PC-3 (cell line): ENCODE measurements around the gene PRKAR1B. TPM values are rescaled to one million over a fixed set of nuclear protein-coding genes. Genes with fewer than 3 reads are reported as not detected.

Experiments used
- ATAC-seq: fragments of 200-7000 bp; cut with Tn5 transposase; 2 replicates; pipeline ENCODE4 v1.9.1; 2020; ENCODE audit warnings: mild to moderate bottlenecking, moderate library complexity
- BruUV-seq: library from RNA; stranded (reverse); fragments of 400-500 nt; replicated peaks from 2 replicates; lab custom pipeline; 2021; lab: Mats Ljungman, UMichigan
- CTCF ChIA-PET: fragments of 300-600 bp; sonication (Branson Sonifier 250); formaldehyde crosslinking; loops from one replicate; lab custom pipeline; 2022; ENCODE audit warnings: antibody characterized with exemption; lab: Charles Lee
- POLR2A ChIA-PET: fragments of 300-600 bp; sonication (Branson Sonifier 250); formaldehyde crosslinking; loops from one replicate; lab custom pipeline; 2022; ENCODE audit warnings: antibody characterized with exemption; ENCODE audit not compliant: unreplicated experiment; lab: Charles Lee
- DNase-seq: peaks from one replicate; pipeline ENCODE4 v3.0.0-alpha.2; 2015
- H2AFZ ChIP-seq: fragments of 300-600 bp; sonication (generic); 2 replicates; pipeline ENCODE4 v1.6.0; 2016; ENCODE audit warnings: antibody characterized with exemption, low read length
- H3F3A ChIP-seq: fragments of 300-600 bp; sonication (generic); one replicate; pipeline ENCODE4 v1.6.0; 2017; ENCODE audit warnings: antibody characterized with exemption, low read length, control low read depth, mild to moderate bottlenecking; ENCODE audit not compliant: unreplicated experiment
- H3K27ac ChIP-seq: fragments of 300-600 bp; sonication (generic); 2 replicates; pipeline ENCODE4 v1.5.1; 2016; ENCODE audit warnings: mild to moderate bottlenecking, low read length
- H3K27me3 ChIP-seq: fragments of 300-600 bp; sonication (generic); 2 replicates; pipeline ENCODE4 v1.6.1; 2016; ENCODE audit warnings: low read length, mixed read lengths
- H3K36me3 ChIP-seq: fragments of 300-600 bp; sonication (generic); 2 replicates; pipeline ENCODE4 v1.6.1; 2016; ENCODE audit warnings: low read depth, mixed run types, low read length, mixed read lengths
- H3K4me1 ChIP-seq: fragments of 300-600 bp; sonication (generic); 2 replicates; pipeline ENCODE4 v1.5.1; 2016; ENCODE audit warnings: low read length; ENCODE audit not compliant: insufficient read depth
- H3K4me2 ChIP-seq: fragments of 300-600 bp; sonication (generic); 2 replicates; pipeline ENCODE4 v1.6.0; 2016; ENCODE audit warnings: low read length
- H3K4me3 ChIP-seq: fragments of 300-600 bp; sonication (generic); 2 replicates; pipeline ENCODE4 v1.5.1; 2016; ENCODE audit warnings: mild to moderate bottlenecking, low read length, mixed read lengths
- H3K79me2 ChIP-seq: fragments of 300-600 bp; sonication (generic); 2 replicates; pipeline ENCODE4 v1.6.1; 2017; ENCODE audit warnings: low read length, mixed read lengths
- H3K9ac ChIP-seq: fragments of 300-600 bp; sonication (generic); 2 replicates; pipeline ENCODE4 v1.6.0; 2016; ENCODE audit warnings: mild to moderate bottlenecking, low read length
- H3K9me2 ChIP-seq: fragments of 300-600 bp; sonication (generic); replicated peaks from 2 replicates; pipeline ENCODE4 v1.6.1; 2016; ENCODE audit warnings: mixed run types, low read length, mixed read lengths
- H3K9me3 ChIP-seq: fragments of 300-600 bp; sonication (generic); 2 replicates; pipeline ENCODE4 v1.6.1; 2016; ENCODE audit warnings: low read length, mixed read lengths
- H4K20me1 ChIP-seq: fragments of 300-600 bp; sonication (generic); 2 replicates; pipeline ENCODE4 v1.6.1; 2016; ENCODE audit warnings: low read length, mixed read lengths
- EZH2 ChIP-seq: fragments of 300-600 bp; sonication (generic); IDR thresholded peaks from one replicate; pipeline ENCODE4 v1.6.1; 2017; ENCODE audit warnings: antibody characterized with exemption, mild to moderate bottlenecking, low read length; ENCODE audit not compliant: unreplicated experiment
- EZH2phosphoT487 ChIP-seq: fragments of 300-600 bp; sonication (generic); IDR thresholded peaks from 2 replicates; pipeline ENCODE4 v1.6.1; 2018; ENCODE audit warnings: mild to moderate bottlenecking, antibody characterized with exemption, low read length, borderline replicate concordance
- intact Hi-C: fragments of 100-400 bp; cut with micrococcal nuclease; formaldehyde crosslinking; loops from 2 replicates; pipeline ENCODE4 v1.9.0; 2023
- total RNA-seq: library from RNA; depleted of rRNA; stranded (reverse); fragments of >200 nt; gene quantifications from 2 replicates; pipeline ENCODE4 v1.2.3, GENCODE V29; 2014
- TF ChIP-seq, protein P1 (sequence below): fragments of 300-600 bp; sonication (generic); conservative IDR thresholded peaks from 2 replicates; pipeline ENCODE4 v1.5.1; 2017; ENCODE audit warnings: antibody characterized with exemption, low read depth, mild to moderate bottlenecking, low read length

Gene PRKAR1B
- total RNA-seq, 1 experiment from 2014 or later = 15.6 TPM

DNA sequence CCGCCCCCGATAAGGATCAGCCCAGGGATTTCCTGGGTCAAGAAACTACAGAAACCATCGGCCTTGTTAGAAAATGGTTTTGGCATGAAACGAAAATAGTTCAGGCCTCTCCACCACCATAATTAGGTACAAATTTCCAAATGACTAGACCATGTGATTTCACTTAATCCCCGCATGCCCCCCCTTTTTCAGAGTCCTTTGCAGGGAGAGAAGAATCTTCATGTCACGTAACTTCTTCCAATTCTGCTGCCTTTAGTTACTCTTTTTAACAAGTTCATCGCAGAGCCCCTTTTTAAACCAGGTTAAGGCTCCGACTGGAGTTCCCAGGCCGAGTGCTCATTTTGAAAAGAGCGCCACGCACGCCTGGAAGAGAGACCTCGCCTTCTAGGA, 210.9 kb downstream of the PRKAR1B start:
- BruUV-seq = no TSS peak
- ATAC-seq (no peak), DNase-seq (no peak)
- Histone ChIP-seq H3K79me2 (peaks cover 47% of the 10 kb centered on the region), H3K4me2 (no peak overlapping the region), H3K4me3 (no peak overlapping the region), H3K9me3 (no peaks in the 10 kb centered on the region), H3K36me3 (no peaks in the 10 kb centered on the region), H3K9me2 (no peaks in the 10 kb centered on the region), H3K4me1 (no peaks in the 10 kb centered on the region), H3F3A (no peaks in the 10 kb centered on the region), H3K27me3 (peaks cover 2% of the 10 kb centered on the region), H2AFZ (no peak overlapping the region), H4K20me1 (no peaks in the 10 kb centered on the region), H3K9ac (no peak overlapping the region), H3K27ac (no peak overlapping the region)
- intact Hi-C loops = loop anchor here (5.0 kb wide), 1 partner anchor 211 kb away; the partner anchor contains the start of genes DNAAF5 and PRKAR1B
- CTCF ChIA-PET = no interaction called here
- TF ChIP-seq EZH2 = no peak
- TF ChIP-seq, protein P1, sequence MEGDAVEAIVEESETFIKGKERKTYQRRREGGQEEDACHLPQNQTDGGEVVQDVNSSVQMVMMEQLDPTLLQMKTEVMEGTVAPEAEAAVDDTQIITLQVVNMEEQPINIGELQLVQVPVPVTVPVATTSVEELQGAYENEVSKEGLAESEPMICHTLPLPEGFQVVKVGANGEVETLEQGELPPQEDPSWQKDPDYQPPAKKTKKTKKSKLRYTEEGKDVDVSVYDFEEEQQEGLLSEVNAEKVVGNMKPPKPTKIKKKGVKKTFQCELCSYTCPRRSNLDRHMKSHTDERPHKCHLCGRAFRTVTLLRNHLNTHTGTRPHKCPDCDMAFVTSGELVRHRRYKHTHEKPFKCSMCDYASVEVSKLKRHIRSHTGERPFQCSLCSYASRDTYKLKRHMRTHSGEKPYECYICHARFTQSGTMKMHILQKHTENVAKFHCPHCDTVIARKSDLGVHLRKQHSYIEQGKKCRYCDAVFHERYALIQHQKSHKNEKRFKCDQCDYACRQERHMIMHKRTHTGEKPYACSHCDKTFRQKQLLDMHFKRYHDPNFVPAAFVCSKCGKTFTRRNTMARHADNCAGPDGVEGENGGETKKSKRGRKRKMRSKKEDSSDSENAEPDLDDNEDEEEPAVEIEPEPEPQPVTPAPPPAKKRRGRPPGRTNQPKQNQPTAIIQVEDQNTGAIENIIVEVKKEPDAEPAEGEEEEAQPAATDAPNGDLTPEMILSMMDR = no peak
- TF ChIP-seq EZH2phosphoT487 = no peak
- POLR2A ChIA-PET = no interaction called here

DNA sequence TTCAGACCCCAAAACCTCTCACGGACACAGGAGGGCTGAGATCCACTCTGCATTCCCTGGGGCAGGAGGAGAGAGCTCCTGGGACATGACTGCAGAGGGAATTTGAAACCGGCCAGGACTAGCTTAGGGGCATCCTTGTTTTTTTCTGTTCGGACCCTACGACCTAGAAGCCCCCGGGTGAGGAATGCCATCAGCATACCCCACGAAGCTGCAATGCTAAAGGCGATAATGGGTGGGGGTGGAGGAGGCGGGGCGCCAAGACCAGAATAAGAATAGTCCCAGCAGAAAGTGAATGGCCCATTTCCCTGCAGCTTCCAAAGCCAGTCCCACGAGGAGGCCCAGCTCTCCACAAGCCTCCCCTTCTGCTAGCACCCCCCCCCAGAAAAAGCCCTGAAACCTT, 211.5 kb downstream of the PRKAR1B start:
- Histone ChIP-seq H3K79me2 (peaks cover 47% of the 10 kb centered on the region), H3K9me2 (no peaks in the 10 kb centered on the region), H3K36me3 (no peaks in the 10 kb centered on the region), H3K9me3 (no peaks in the 10 kb centered on the region), H2AFZ (no peak overlapping the region), H3K4me1 (no peaks in the 10 kb centered on the region), H3K4me2 (no peak overlapping the region), H3F3A (no peaks in the 10 kb centered on the region), H3K27me3 (no peaks in the 10 kb centered on the region), H3K4me3 (no peak overlapping the region), H4K20me1 (no peaks in the 10 kb centered on the region), H3K27ac (no peak overlapping the region), H3K9ac (no peak overlapping the region)
- intact Hi-C loops = loop anchor here (5.0 kb wide), 1 partner anchor 212 kb away; the partner anchor contains the start of genes DNAAF5 and PRKAR1B
- CTCF ChIA-PET = no interaction called here
- no peak for DNase-seq
- BruUV-seq = no TSS peak
- TF ChIP-seq EZH2 (no peak), EZH2phosphoT487 (no peak)
- TF ChIP-seq, protein P1 = no peak
- no peak for ATAC-seq
- POLR2A ChIA-PET = interaction anchor here (0.6 kb wide), 1 partner anchor 156 kb away, joined by 10 read pairs; no protein-coding TSS in a partner anchor
